ENCODE measurements around the gene PIM3. TPM values are rescaled to one million over a fixed set of nuclear protein-coding genes. Genes with fewer than 3 reads are reported as not detected.
A peak's percentile ranks its signal among the peaks of the same experiment; 100 is the strongest.

Gene PIM3
- total RNA-seq, 4 donors from 2014 or later, result 92.2 to 174 (median 114) TPM

GRCh38 chr22:50001388-50002231, 41.0 kb downstream of the PIM3 start:
- DNase-seq (ENCODE audit: low spot score) (no peak), ATAC-seq (ENCODE audit: low FRiP score) (no peak)
- TF ChIP-seq CTCF (IDR thresholded peaks at IDR 0.05), result no peak

- peak; percentile 11 for ATAC-seq (ENCODE audit: low FRiP score)
- DNase-seq (ENCODE audit: low spot score), result no peak
- TF ChIP-seq CTCF (IDR thresholded peaks at IDR 0.05), result no peak
Measured at GRCh38 chr22:50002791-50003190, 42.2 kb downstream of the PIM3 start.

GRCh38 chr22:50004918-50005317, 44.3 kb downstream of the PIM3 start:
- TF ChIP-seq CTCF (IDR thresholded peaks at IDR 0.05), result no peak
- ATAC-seq (ENCODE audit: low FRiP score), result no peak

GRCh38 chr22:50007057-50007511, 46.5 kb downstream of the PIM3 start:
- ATAC-seq (ENCODE audit: low FRiP score), result no peak
- DNase-seq (ENCODE audit: low spot score), result no peak
- TF ChIP-seq CTCF (IDR thresholded peaks at IDR 0.05), result no peak

More at GRCh38 chr22:50004918-50005317, 44.3 kb downstream of the PIM3 start:
- DNase-seq (ENCODE audit: low spot score), result no peak

GRCh38 chr22:50008151-50009040, 47.8 kb downstream of the PIM3 start:
- no peak for ATAC-seq (ENCODE audit: low FRiP score)
- no peak for TF ChIP-seq CTCF (IDR thresholded peaks at IDR 0.05)
- DNase-seq (ENCODE audit: low spot score), result no peak

GRCh38 chr22:50009251-50009650, 48.7 kb downstream of the PIM3 start:
- ATAC-seq (ENCODE audit: low FRiP score), result no peak

More at GRCh38 chr22:50009251-50009650, 48.7 kb downstream of the PIM3 start:
- no peak for DNase-seq (ENCODE audit: low spot score)
- no peak for TF ChIP-seq CTCF (IDR thresholded peaks at IDR 0.05)
